ENCODE measurements around the gene HLA-DOA. TPM values are rescaled to one million over a fixed set of nuclear protein-coding genes. Genes with fewer than 3 reads are reported as not detected.

The HLA-DOA gene
- total and polyA plus RNA-seq, 10 of the 15 experiments (the other 5 are each of a cell fraction or from before 2014, with no cell fraction given) = 8.8 to 108 (median 58.3) TPM

DNA sequence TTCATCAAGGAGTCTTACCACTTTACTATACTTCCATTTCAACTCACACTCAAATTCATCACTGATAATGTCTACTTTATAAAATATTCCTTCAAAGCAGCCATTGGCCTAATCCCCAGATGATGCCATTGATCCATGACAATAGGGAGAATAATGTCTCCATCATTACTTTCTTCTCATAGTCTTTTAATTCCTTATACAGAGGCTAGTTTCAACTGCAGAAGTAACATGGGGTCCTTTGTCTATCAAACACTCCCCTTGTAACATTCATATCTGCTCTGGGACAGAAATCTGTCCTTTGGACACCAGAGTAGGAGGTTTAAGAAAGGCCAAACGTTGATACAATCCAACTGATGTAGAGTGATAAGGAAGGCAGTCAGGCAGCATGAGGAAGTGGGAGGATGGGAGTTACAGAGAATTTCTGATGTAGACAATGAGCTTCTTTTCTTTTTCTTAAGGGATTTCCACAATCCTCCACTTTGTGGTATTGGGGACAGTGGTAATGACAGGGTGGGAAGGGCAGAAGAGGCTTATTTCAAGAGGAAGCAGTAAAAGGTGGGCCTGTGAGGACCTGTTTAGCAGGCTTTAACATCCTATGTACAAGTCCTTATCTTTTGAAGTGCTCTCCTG is 18.9 kb upstream of the HLA-DOA start:
- SMC1A ChIA-PET (ENCODE audit: uncharacterized antibody, unreplicated experiment) = interaction anchor here (1.0 to 10.7 kb wide), 13 partner anchors 11 to 221 kb away, joined by 3 to 176 read pairs (median 7); partner anchors contain the start of genes HLA-DPA1 and HLA-DPB1
- H3K27me3 ChIP-seq (replicated peaks in 1 of 2; ENCODE audit: control insufficient read depth in 2 of 2, insufficient read depth in 2 of 2, low read length in 1 of 2) = no peaks in the 10 kb centered on the region
- H3K27ac ChIP-seq (ENCODE audit: control insufficient read depth, insufficient read depth) = peak overlapping the region; percentile 100
- H3K79me2 ChIP-seq (ENCODE audit: control insufficient read depth, insufficient read depth, low read length) = no peaks in the 10 kb centered on the region
- peaks cover 3% of the 10 kb centered on the region for H3K9me3 ChIP-seq (replicated peaks; ENCODE audit: control insufficient read depth, insufficient read depth, low read length)
- FAIRE-seq (no peak), ATAC-seq (peak; percentile 28), DNase-seq (ENCODE audit: low read depth, low spot score) (peak; percentile 36)
- peak overlapping the region; percentile 20 for H2AFZ ChIP-seq (ENCODE audit: control insufficient read depth, low read depth, low read length)
- peaks cover 36% of the 10 kb centered on the region for H3K4me1 ChIP-seq (ENCODE audit: control insufficient read depth, insufficient read depth, low read length)
- peak overlapping the region; percentile 24 for H3K4me2 ChIP-seq (ENCODE audit: control insufficient read depth, insufficient read depth)
- POLR2A ChIA-PET = interaction anchor here (0.8 to 10.2 kb wide), 20 partner anchors 8 to 87 kb away, joined by 3 to 330 read pairs (median 9); partner anchors contain the start of genes HLA-DMA, HLA-DMB, HLA-DOA and HLA-DPA1
- CTCF ChIA-PET = interaction anchor here (0.7 to 10.4 kb wide), 15 partner anchors 13 to 220 kb away, joined by 3 to 165 read pairs (median 4); partner anchors contain the start of genes HLA-DMA, HLA-DOA, HLA-DPA1 and HLA-DPB1
- in situ Hi-C loops (cut with MboI) = no loop called here
- H3K36me3 ChIP-seq (ENCODE audit: control insufficient read depth in 2 of 2, insufficient read depth in 2 of 2, low read length in 1 of 2) = no peaks in the 10 kb centered on the region
- RAD21 ChIA-PET (ENCODE audit: unreplicated experiment) = interaction anchor here (1.0 to 10.1 kb wide), 13 partner anchors 12 to 271 kb away, joined by 3 to 172 read pairs (median 5); partner anchors contain the start of genes BRD2, HLA-DMA, HLA-DPA1 and HLA-DPB1
- intact Hi-C loops (cut with micrococcal nuclease; ENCODE audit: unreplicated experiment) = loop anchor here (1.0 to 2.0 kb wide), 2 partner anchors 47 to 58 kb away; partner anchors contain the start of gene HLA-DPB1
- no peaks in the 10 kb centered on the region for H4K20me1 ChIP-seq (ENCODE audit: control insufficient read depth, insufficient read depth)
- peak overlapping the region; percentile 93 for H3K9ac ChIP-seq (ENCODE audit: control insufficient read depth, insufficient read depth, low read length)
- no peak overlapping the region for H3K4me3 ChIP-seq
- TSS peak; percentile 93 for BruUV-seq (replicated peaks)
- WGBS (ENCODE audit: insufficient coverage, insufficient replicate concordance, low lambda C conversion rate, missing lambda C conversion rate) = 0% methylated on average over 1 of the region's 1 CpG
- TF ChIP-seq ZBED1 (IDR thresholded peaks at IDR 0.05; ENCODE audit: borderline replicate concordance) (no peak), STAT1 (conservative IDR thresholded peaks at IDR 0.05) (no peak), ZNF217 (IDR thresholded peaks at IDR 0.05) (no peak), POLR2A (IDR thresholded peaks at IDR 0.05; ENCODE audit: low read depth, low read length) (peak; percentile 23; the same call in 1 of the 2 replicates), E2F4 (IDR thresholded peaks at IDR 0.05; ENCODE audit: low read depth, low read length) (no peak), SMARCA5 (IDR thresholded peaks at IDR 0.05) (peak; percentile 71), USF2 (IDR thresholded peaks at IDR 0.05; ENCODE audit: borderline replicate concordance, low read depth, low read length) (no peak), RUNX3 (IDR thresholded peaks at IDR 0.05; ENCODE audit: low read length) (peak; percentile 62), GATAD2B (conservative IDR thresholded peaks at IDR 0.05; ENCODE audit: low read depth) (no peak), SMAD1 (IDR thresholded peaks at IDR 0.05; ENCODE audit: low read depth, partially characterized antibody) (peak; percentile 7), TCF12 (IDR thresholded peaks at IDR 0.05; ENCODE audit: low read depth, low read length) (no peak), ATF2 (IDR thresholded peaks at IDR 0.05; ENCODE audit: low read length) (peak; percentile 24), SMC3 (IDR thresholded peaks at IDR 0.05; ENCODE audit: borderline replicate concordance, low read length) (no peak), CHD2 (IDR thresholded peaks at IDR 0.05; ENCODE audit: borderline replicate concordance, low read depth, low read length) (no peak), PRDM15 (CRISPR knock-in tag; IDR thresholded peaks at IDR 0.05) (0 out of 2 replicates have a peak, but pooled peaks have one; percentile 49)
